ENCODE results near the gene NUP88.

Gene NUP88

DNA sequence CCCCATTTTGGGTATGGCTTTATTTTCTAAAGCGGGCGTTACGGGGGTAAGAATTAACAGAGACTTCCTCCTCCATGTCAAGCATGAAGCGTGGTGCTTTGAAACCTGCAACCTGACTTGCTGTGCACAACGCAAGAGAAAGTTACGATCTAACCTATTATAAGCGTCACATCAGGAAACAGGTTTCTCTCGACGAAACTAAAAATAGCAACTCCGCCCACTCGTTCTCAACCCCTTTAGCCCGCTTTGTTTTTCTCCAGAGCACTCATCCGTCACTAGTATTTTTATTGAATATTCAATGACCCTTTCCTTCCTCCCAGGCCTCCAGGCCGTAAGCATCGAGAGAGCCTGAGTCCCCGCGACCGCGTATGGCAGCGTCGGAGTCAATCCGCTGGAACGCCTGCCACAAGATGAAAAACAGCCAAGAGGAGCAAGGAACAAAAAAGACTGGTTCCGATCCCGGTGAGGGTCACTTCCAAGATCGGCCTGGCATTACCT lies 555 bp downstream of the NUP88 start:
- DNase-seq, result no peak

- DNase-seq, result no peak
These were observed 2.6 kb downstream of the NUP88 start for GRCh38 chr17:5416901-5417300.

DNA sequence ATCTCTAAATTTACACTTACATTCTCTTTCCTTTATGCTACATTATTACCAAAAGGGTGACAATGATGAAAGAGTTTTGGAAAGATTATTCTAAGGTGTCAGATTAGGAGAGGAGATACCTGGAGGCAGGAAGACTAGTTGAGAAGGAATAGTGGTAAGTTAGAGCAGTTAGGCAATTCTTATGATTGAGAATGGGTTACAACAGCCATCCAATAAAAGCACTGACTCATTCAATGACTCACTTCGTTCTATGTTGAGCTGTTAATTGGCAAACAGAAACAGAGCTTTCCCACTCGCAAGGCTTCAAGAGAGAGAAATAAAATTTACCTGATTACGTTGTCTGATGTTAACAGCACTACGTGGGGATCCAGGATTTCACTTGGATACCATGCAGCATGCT lies 5.8 kb downstream of the NUP88 start:
- no peak for DNase-seq

DNA sequence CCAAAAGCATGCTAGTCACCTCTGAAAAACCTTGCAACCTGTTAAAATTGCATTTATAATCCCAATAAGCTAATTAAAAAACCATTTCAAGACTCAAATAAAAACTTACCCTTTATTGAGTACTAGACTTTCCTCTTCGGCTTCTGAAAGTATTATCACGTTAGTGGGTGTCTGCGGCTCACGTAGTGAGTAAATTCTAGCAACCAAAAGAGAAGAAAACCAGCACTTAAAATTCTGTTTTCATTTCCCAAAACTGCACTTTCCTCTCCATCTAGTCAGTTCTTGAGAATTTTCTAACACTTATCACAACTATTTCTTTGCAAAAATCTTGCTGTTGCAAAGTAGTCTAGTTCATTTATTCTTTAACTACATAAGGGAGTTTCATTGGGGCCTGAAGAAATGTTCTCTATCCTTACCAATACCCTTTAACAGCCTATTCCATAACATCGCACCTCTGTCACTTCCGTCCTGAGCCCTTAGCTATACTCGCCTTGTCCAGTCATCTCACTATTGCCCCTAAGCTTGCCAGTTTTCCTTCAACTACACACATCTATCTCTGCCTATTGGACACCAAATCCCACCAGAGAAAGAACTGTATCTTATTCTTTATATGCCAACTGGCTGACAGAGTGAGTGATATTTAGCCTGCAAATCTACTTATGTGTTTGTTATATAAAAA lies 8.7 kb downstream of the NUP88 start:
- no peak for DNase-seq

DNA sequence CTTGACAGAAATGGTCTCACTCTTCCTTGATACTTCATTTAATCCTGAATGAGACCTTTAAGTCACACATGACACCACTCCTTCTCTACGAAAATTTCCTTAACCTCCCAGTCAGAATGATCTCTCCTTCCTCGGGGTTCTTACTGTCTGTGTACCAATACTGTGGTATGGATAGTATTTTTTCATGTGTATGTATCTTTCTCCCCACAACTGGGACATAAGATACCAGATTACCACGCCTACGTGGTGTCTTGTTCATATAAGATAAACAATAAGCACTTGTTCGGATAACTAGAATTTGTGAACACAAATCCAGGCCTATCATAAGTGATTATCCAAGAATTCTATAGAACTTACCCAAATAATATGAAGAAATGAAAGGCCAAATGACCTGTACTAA lies 11.3 kb downstream of the NUP88 start:
- DNase-seq, result no peak

GRCh38 chr17:5405400-5405799 lies 14.1 kb downstream of the NUP88 start:
- DNase-seq, result no peak

DNA sequence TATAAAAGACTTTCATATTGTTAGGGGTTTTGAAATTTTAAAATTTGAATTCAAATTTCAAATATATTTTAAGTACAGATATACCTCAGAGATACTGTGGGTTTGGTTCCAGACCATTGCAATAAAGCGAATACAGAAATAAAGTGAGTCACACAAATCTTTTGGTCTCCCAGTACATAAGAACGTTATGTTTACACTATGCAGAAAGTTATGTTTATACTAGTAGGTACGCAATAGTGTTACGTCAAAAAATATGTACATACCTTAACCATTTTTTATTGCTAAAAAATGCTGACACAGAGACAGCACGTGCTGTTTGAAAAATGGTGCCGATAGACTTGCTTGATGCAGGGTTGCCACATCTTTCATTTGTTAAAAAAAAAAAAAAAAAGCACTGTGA lies 19.7 kb downstream of the NUP88 start:
- DNase-seq, result no peak

- DNase-seq, result no peak
These were observed 22.9 kb downstream of the NUP88 start for GRCh38 chr17:5396612-5397011.

GRCh38 chr17:5391678-5392077 lies 27.8 kb downstream of the NUP88 start:
- DNase-seq, result no peak

- DNase-seq, result no peak
These were observed 37.9 kb downstream of the NUP88 start for GRCh38 chr17:5381542-5381941.

DNA sequence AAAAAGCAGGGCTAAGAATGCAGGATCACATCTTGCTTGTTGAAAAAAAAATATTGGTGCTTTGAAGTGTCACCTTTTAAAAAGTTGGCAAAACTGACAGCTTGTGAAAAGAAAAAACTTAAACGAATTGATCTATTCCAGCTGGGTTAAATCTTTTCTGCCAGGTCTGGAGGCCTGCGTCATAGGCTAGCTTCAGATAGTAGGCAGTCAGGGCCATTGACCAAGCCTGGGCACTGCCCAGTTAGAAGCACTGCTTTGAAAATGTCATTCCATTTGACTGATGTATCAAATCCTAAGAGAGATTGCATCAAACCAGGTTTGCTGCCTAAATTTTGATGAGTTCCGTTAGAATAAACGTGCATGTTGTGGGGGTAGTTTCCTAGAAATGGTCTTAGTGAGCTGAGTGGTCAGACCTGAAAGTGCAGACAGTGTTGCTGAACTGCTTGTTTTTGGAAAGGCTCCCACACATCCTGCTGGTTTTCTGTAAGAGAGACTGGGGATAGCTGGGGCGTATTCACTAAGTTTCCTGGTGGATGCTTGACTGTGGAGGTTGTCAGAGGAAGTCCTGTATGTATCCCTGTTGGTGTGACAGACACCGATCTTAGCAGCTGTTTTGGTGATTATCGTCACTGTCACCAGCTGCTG lies 38.8 kb downstream of the NUP88 start:
- no peak for DNase-seq

DNA sequence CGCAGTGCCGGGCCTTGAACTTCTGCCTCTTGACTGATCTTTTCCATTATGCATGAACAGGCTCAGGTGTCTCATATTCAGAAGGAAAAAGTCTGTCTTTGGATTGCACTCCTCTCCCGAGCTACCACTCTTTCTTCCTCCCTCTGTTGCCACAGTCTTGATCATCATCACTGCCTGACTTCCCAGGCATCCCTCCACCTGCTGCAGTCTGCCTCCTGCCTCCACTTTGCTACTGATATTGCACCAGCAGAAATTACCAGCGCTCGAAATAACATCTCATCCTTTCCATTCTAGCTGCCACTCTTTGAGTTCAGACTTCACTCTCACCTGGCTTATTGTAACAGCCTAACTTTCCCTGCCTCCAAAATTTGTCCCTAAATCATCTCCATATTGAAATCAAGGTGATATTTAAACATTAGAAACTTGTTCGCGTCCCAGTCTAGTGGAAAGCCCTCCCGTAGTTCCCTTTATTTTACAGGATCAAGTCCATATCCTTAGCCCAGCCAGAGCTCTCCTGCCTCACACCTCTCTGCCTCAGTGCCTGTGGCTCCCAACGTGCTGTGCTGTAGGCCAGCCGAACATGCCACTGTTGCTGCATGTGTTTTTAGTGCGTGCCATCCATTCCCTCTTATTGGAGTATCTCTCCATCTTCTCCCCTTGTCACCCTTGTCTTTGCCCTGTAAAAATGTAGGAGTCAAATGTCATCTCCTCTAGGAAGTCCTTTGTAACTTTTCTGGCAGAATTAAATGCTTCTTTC lies 39.9 kb downstream of the NUP88 start:
- DNase-seq, result no peak

DNA sequence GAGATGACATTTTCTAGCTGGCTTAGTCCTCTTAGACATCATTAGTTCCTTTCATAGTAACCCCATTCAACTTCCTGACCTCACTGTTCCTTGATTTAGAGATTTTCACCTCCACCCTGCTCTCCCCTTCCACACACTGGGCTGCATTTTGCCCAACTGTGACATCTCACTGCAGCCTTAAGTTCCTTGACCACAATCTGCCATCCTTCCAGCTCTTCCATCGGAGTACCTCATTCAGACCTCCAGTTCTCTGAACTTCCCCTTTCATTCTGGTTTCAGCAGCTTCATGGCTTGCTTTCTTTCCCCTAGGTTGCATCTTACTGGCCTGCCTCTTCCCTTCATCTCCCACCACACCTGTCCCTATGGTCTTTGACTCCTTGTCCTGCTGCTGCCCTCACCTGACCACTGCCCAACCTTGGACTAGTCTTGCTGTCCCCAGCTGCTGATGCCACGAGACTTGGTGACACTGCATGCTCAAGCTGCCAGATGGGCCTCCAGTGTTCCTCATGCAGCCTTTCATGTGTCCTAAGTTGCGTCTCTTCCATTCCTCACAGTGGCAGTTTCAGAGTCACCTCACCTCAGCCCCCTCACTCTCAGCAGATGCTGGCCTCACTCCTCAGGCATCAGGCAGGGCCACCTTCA lies 40.8 kb downstream of the NUP88 start:
- DNase-seq, result no peak

DNA sequence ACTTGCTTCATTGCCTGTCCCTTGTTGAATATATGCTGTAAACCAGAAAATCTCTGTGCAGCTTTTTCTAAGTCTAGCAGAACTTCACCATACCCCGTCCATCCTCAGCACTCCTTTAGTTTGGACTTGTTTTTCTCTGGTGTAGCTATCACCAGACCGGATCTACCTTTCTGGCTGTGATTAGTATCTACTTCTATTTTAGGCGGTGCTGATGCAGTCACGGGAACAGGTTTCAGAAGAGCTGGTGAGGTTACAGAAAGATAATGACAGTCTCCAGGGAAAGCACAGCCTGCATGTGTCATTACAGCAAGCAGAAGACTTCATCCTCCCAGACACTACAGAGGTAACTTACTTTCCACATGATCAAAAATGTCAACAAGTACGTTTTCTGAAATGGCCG lies 46.4 kb downstream of the NUP88 start:
- DNase-seq, result no peak

DNA sequence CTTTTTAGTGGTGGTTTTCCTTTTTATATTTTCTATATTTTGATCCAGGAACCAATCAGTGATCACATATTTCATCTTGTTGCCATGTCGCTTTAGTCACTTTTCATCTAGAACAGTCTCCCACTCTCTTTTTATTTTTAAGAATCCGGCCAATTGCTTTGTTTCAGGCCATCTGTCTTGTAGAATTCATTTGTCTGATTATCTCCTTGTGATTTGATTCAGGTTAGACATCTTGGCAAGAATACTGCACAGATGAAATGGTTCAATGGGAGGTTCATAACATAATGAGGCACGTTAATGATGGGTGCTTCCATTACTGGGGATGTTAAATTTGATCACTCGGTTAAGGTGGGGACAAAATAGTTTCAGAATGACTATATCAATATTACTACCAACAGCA lies 49.1 kb downstream of the NUP88 start:
- DNase-seq, result no peak

DNA sequence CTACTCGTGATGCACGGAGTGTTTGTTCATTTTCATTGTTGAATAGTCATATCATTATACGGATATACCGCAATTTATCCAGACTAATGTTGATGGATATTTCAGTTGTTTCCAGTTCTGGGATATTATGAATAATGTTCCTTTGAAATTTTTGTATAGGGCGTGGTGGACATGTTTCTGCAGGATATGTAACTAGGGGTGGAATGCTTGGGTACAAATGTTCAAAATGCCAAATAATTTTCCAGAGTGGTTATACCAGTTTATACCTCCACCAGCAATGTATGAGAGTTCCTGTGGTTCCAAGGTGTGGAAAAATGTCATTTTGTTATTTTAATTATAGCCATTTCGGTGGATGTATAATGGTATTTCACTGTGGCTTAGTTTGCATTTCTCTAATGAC lies 53.6 kb downstream of the NUP88 start:
- no peak for DNase-seq

DNA sequence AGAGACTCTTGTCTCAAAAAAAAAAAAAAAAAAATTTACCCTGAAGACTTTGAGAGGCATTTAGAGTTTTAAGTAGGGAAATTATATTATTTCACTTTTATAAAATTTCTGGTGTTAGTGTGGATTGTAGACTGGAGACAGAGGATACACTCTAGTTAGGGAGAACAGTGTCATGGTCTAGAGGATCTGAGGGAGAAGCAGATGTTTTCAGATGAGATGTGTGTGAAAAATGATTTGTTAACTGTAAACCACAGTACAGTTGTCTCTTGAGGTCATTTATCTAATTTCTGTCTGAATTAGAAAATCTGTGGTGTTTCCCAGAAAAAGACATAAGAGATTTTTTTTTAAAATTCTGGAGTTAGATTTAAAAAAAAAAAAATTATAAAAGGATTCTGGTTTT lies 54.8 kb downstream of the NUP88 start:
- no peak for DNase-seq

- no peak for DNase-seq
These were observed 55.3 kb downstream of the NUP88 start for GRCh38 chr17:5364156-5364555.

GRCh38 chr17:5362162-5362811 lies 57.2 kb downstream of the NUP88 start:
- no peak for DNase-seq

GRCh38 chr17:5361426-5361825 lies 58.0 kb downstream of the NUP88 start:
- no peak for DNase-seq

- no peak for DNase-seq
These were observed 63.9 kb downstream of the NUP88 start for GRCh38 chr17:5355421-5356129.

- no peak for DNase-seq
These were observed 64.5 kb downstream of the NUP88 start for GRCh38 chr17:5354886-5355415.

Measured in activated CD8-positive, alpha-beta memory T cell treated with anti-CD3 and anti-CD28 coated beads for 24 hours (primary cell).